OCI-LY7 (cell line): ENCODE data around the gene ABL1. TPM values are rescaled to one million over a fixed set of nuclear protein-coding genes. Genes with fewer than 3 reads are reported as not detected.

ENCODE experiments used
- BruUV-seq: library from RNA; stranded (reverse); fragments of 400-500 nt; replicated peaks from 2 replicates; lab custom pipeline; 2021; lab: Mats Ljungman, UMichigan
- CTCF ChIA-PET: fragments of 300-600 bp; sonication (Branson Sonifier 250); formaldehyde crosslinking; loops from one replicate; lab custom pipeline; 2022; ENCODE audit warnings: antibody characterized with exemption; ENCODE audit not compliant: unreplicated experiment; lab: Charles Lee
- POLR2A ChIA-PET: fragments of 300-600 bp; sonication (Branson Sonifier 250); formaldehyde crosslinking; loops from one replicate; lab custom pipeline; 2022; ENCODE audit warnings: antibody characterized with exemption; lab: Charles Lee
- DNase-seq: peaks from one replicate; pipeline ENCODE4 v3.0.0-alpha.2; 2015; ENCODE audit warnings: low spot score
- H2AFZ ChIP-seq: fragments of 200-600 bp; sonication (generic), shearing (Covaris generic); 2 replicates; pipeline ENCODE4 v1.6.1; 2014; ENCODE audit warnings: mild to moderate bottlenecking, antibody characterized with exemption, low read length, moderate library complexity
- H3K27ac ChIP-seq: fragments of 200-600 bp; sonication (generic); 2 replicates; pipeline ENCODE4 v1.5.1; 2014; ENCODE audit warnings: mixed run types, low read depth, mild to moderate bottlenecking, moderate library complexity, low read length, inconsistent platforms; ENCODE audit not compliant: poor library complexity, severe bottlenecking
- H3K36me3 ChIP-seq: fragments of 200-600 bp; sonication (generic); 2 replicates; pipeline ENCODE4 v1.6.1; 2014; ENCODE audit warnings: mild to moderate bottlenecking, antibody characterized with exemption, low read length, moderate library complexity, mixed read lengths; ENCODE audit not compliant: insufficient read depth
- H3K4me1 ChIP-seq: fragments of 200-600 bp; sonication (generic); 2 replicates; pipeline ENCODE4 v1.5.1; 2014; ENCODE audit warnings: mild to moderate bottlenecking, low read length; ENCODE audit not compliant: insufficient read depth, poor library complexity, severe bottlenecking
- H3K4me2 ChIP-seq: fragments of 200-600 bp; sonication (generic); 2 replicates; pipeline ENCODE4 v1.6.1; 2014; ENCODE audit warnings: mild to moderate bottlenecking, low read length
- H3K4me3 ChIP-seq: fragments of 200-600 bp; sonication (generic); 2 replicates; pipeline ENCODE4 v1.5.1; 2014; ENCODE audit warnings: mild to moderate bottlenecking, low read depth, low read length; ENCODE audit not compliant: poor library complexity, severe bottlenecking
- H3K79me2 ChIP-seq: fragments of 200-600 bp; sonication (generic); 2 replicates; pipeline ENCODE4 v1.6.1; 2016; ENCODE audit warnings: low read depth, mild to moderate bottlenecking, low read length, moderate library complexity, mixed read lengths; ENCODE audit not compliant: insufficient read depth
- H3K9me2 ChIP-seq: fragments of 200-600 bp; sonication (generic); 2 replicates; pipeline ENCODE4 v1.6.1; 2016; ENCODE audit warnings: mild to moderate bottlenecking, low read length, mixed read lengths; ENCODE audit not compliant: insufficient read depth
- H3K9me3 ChIP-seq: fragments of 200-600 bp; sonication (generic); 2 replicates; pipeline ENCODE4 v1.6.1; 2014; ENCODE audit warnings: mild to moderate bottlenecking, mixed run types, low read length, mixed read lengths
- H4K20me1 ChIP-seq: fragments of 200-600 bp; sonication (generic); 2 replicates; pipeline ENCODE4 v1.6.1; 2014; ENCODE audit warnings: mild to moderate bottlenecking, antibody characterized with exemption, low read length, moderate library complexity, mixed read lengths; ENCODE audit not compliant: insufficient read depth
- CTCF ChIP-seq: fragments of 200-600 bp; sonication (generic); conservative IDR thresholded peaks from 2 replicates; pipeline ENCODE4 v1.5.1; 2014; ENCODE audit warnings: mild to moderate bottlenecking, antibody characterized with exemption, low read length, moderate library complexity, mixed read lengths
- EZH2phosphoT487 ChIP-seq: fragments of 200-600 bp; sonication (generic); IDR thresholded peaks from 2 replicates; pipeline ENCODE4 v1.6.1; 2018; ENCODE audit warnings: low read depth, borderline replicate concordance, mild to moderate bottlenecking, mixed run types, antibody characterized with exemption, low read length, moderate library complexity, mixed read lengths
- intact Hi-C: fragments of 100-400 bp; cut with micrococcal nuclease; formaldehyde crosslinking; loops from one replicate; pipeline ENCODE4 v1.10.0; 2022; ENCODE audit not compliant: unreplicated experiment
- total RNA-seq, 2 experiments: library from RNA; depleted of rRNA in 1 of 2; stranded (reverse); fragments of >200 nt in 1 of 2; shearing (Covaris generic) in 1 of 2; gene quantifications; 2 replicates each; pipeline ENCODE4 v1.2.3, GENCODE V29; 2014 to 2022

The ABL1 gene
- total RNA-seq, 2 experiments from 2014 or later: 8.1 to 28.3 TPM

- no peaks in the 10 kb centered on the region for H3K36me3 ChIP-seq
- ChIA-PET CTCF (no interaction called here), POLR2A (no interaction called here)
- H3K4me2 ChIP-seq: no peak overlapping the region
- no peaks in the 10 kb centered on the region for H3K9me2 ChIP-seq
- no peaks in the 10 kb centered on the region for H3K9me3 ChIP-seq
- intact Hi-C loops: no loop called here
- H4K20me1 ChIP-seq: no peaks in the 10 kb centered on the region
- H3K4me3 ChIP-seq: no peak overlapping the region
- no peak for DNase-seq
- no peaks in the 10 kb centered on the region for H3K4me1 ChIP-seq
- H3K27ac ChIP-seq: no peak overlapping the region
- no peaks in the 10 kb centered on the region for H3K79me2 ChIP-seq
- no TSS peak for BruUV-seq
- H2AFZ ChIP-seq: no peak overlapping the region
- TF ChIP-seq EZH2phosphoT487 (no peak), CTCF (no peak)
These were observed 21.4 kb downstream of the ABL1 start for GRCh38 chr9:130856474-130856873.

DNA sequence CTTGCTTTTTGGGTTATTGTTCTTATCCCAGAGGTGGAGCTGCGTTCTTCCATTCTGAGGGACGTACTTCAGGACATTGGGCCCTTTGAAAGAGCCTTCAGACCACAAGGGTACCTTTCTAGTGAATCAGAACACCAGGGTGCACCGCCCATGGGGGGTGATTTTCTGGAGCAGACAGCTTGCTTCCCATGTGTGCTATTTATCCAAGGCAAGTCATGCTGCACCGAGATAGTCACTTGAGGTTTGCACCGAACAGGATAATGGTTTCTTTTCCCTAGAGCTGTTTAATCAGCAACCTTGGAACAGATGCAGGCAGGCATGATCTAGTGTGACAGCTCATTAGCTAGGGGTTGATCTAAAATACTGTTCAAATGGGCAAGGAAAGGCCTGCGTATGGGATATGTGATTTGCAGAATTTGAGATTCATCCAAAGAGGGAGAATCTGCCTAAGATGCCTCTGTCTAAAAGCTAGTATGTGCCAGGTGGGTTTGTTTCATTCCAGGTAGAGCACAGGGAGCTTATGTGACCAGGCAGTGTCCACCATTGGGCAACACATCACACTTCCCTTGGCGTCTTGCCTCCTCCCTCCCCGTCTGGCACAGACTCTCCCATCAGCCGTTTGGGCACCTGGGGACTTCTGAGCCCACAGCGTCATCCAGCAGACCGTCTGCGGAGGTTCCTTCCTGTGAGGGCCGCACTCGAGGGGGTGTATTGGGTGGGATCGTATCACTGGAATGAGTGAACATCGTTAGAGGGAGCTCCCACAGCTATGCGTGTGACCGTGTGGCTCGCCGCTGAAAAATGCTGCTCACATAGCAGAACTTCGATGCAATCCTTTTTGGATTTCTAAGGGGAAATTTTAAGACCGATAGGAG is 23.0 kb downstream of the ABL1 start:
- H3K27ac ChIP-seq: no peak overlapping the region
- BruUV-seq: no TSS peak
- no peaks in the 10 kb centered on the region for H3K4me1 ChIP-seq
- ChIA-PET POLR2A (interaction anchor here (0.6 kb wide), 1 partner anchor 19 kb away, joined by 6 read pairs; no protein-coding TSS in a partner anchor), CTCF (no interaction called here)
- TF ChIP-seq EZH2phosphoT487: no peak
- no peak for TF ChIP-seq CTCF
- H2AFZ ChIP-seq: no peak overlapping the region
- DNase-seq: no peak
- H3K4me3 ChIP-seq: no peak overlapping the region
- no peaks in the 10 kb centered on the region for H3K9me2 ChIP-seq
- no peaks in the 10 kb centered on the region for H3K9me3 ChIP-seq
- no peaks in the 10 kb centered on the region for H3K36me3 ChIP-seq
- intact Hi-C loops: no loop called here
- no peak overlapping the region for H3K4me2 ChIP-seq
- H4K20me1 ChIP-seq: no peaks in the 10 kb centered on the region
- H3K79me2 ChIP-seq: no peaks in the 10 kb centered on the region
